Heart right ventricle (tissue), 16 donors: ENCODE results near the gene RPL27A. TPM values are rescaled to one million over a fixed set of nuclear protein-coding genes. Genes with fewer than 3 reads are reported as not detected.
A peak's percentile ranks its signal among the peaks of the same experiment; 100 is the strongest.

Experiments
- ATAC-seq, 8 donors: fragments of 200-7000 bp; cut with Tn5 transposase; one replicate each; pipeline ENCODE4 v1.9.1; 2020; ENCODE audit warnings: mild to moderate bottlenecking in 8 of 8, moderate library complexity in 8 of 8, moderate number of reproducible peaks in 1 of 8
- DNase-seq, 2 donors: peaks; one replicate each; pipeline ENCODE4 v3.0.0-alpha.2; 2020
- H3K27ac ChIP-seq, 10 donors: fragments of 200-600 bp; sonication (generic) in 2 of 10; one replicate each; pipeline versions ENCODE4 v1.5.0 to v1.8.0; 2020 to 2022; ENCODE audit warnings: mild to moderate bottlenecking in 3 of 10
- H3K27me3 ChIP-seq, 7 donors: fragments of 200-600 bp; one replicate each; pipeline ENCODE4 v1.8.0; 2021 to 2022; ENCODE audit warnings: mild to moderate bottlenecking in 2 of 7
- H3K36me3 ChIP-seq, 9 donors: fragments of 200-600 bp; sonication (generic) in 1 of 9; one replicate each; pipeline versions ENCODE4 v1.5.0 to v1.8.0; 2020 to 2022; ENCODE audit warnings: mild to moderate bottlenecking in 2 of 9
- H3K4me1 ChIP-seq, 9 donors: fragments of 200-600 bp; sonication (generic) in 1 of 9; one replicate each; pipeline versions ENCODE4 v1.5.0 to v1.8.0; 2020 to 2022; ENCODE audit warnings: mild to moderate bottlenecking in 4 of 9
- H3K4me3 ChIP-seq, 10 donors: fragments of 200-600 bp; sonication (generic) in 2 of 10; one replicate each; pipeline versions ENCODE4 v1.5.0 to v1.8.0; 2020 to 2022; ENCODE audit warnings: mild to moderate bottlenecking in 7 of 10, moderate library complexity in 2 of 10
- H3K9me3 ChIP-seq, 11 donors: fragments of 200-600 bp in 10 of 11; sonication (generic) in 2 of 11; one replicate each; pipeline versions ENCODE4 v1.5.0 to v1.8.0; 2013 to 2022; ENCODE audit warnings: mild to moderate bottlenecking in 2 of 11, control low read depth in 1 of 11, moderate library complexity in 1 of 11
- WGBS, 2 donors: extraction: QIAGEN DNeasy Blood & Tissue Kit; methylation state at CpG; one replicate each; pipeline ENCODE4 v1.1.7; 2013; ENCODE audit warnings: inconsistent platforms in 1 of 2; 5-methylcytosine and 5-hydroxymethylcytosine counted together
- intact Hi-C, 10 donors: fragments of 100-400 bp; cut with DNase I; formaldehyde crosslinking; loops; one replicate each; pipeline versions ENCODE4 v1.11.1 to v1.14.2; 2022
- polyA plus RNA-seq, 2 donors: library from polyadenylated mRNA; stranded (reverse); fragments of 200-250 nt; gene quantifications; one replicate each; pipeline ENCODE4 v1.2.3, GENCODE V29; 2013
- total RNA-seq, 10 donors: library from RNA; stranded (reverse); fragmentation: NEBNext Ultra II Directional in 3 of 10; extraction: Animal tissue kit (Norgen Biotek cat#: 25700) in 3 of 10; gene quantifications; one replicate each; pipeline versions ENCODE4 v1.2.1 to v1.2.4, GENCODE V29; 2021 to 2023
- TF ChIP-seq, protein P1 (sequence below), 9 donors: fragments of 200-600 bp; sonication (generic) in 2 of 9; IDR thresholded peaks; one replicate each; pipeline versions ENCODE4 v1.5.0 to v1.8.0; 2021 to 2022; ENCODE audit warnings: antibody characterized with exemption in 9 of 9, mild to moderate bottlenecking in 5 of 9, moderate library complexity in 1 of 9
- donor health status: Arrhythmogenic right ventricular cardiomyopathy.
- donor health status: ischemic (EF 13 %, LVEDD 7.1; RV severe dilation, severe dysfunction).
- donor health status: healthy with polysubstance abuse.
- donor health status: DM: no; HTN: yes; CAD: no.
- donor health status: DM: no; HTN: no; CAD: no.
- donor health status: ischemic (EF 25% LVEDD 6.9; RV normal size, moderate dysfunction).
- donor health status: ischemic (EF 25% LVEDD 5.7; RV mildly dilated, moderate dysfunction).
- donor health status: healthy.
- donor health status: DM: yes; HTN: yes; CAD: no.
- donor health status: Ischemic cardiomyopathy.
- donor health status: ischemic (EF 35%, LVEDD 5.7; RV mildly dilated, moderate dysfunction).
- donor health status: nonischemic (EF 11% LVEDD 7.7; RV severe dilation, severe dysfunction).
- donor health status: DM: yes; HTN: yes; CAD: no.
- donor health status: PGD.
- donor health status: ischemic (EF 29% LVEDD 5.4; RV normal size, mild dysfunction).
- donor health status: nonischemic (EF 23%, LVEDD 6.1; RV moderate dilation, normal function).

The RPL27A gene
- total and polyA plus RNA-seq, 12 donors: 317 to 2,131 (median 429) TPM

- H3K27me3 ChIP-seq: no peaks in the 10 kb centered on the region
- intact Hi-C loops: loop anchor here in 4 of 10 donors (5.0 kb wide), 5 partner anchors 44 to 94 kb away; a partner anchor contains a TSS
- peaks cover 42 to 99% (median 94%) of the 10 kb centered on the region in 9 donors for H3K4me1 ChIP-seq
- no peaks in the 10 kb centered on the region for H3K9me3 ChIP-seq
- peaks cover 0 to 46% (median 5%) of the 10 kb centered on the region in 9 donors for H3K36me3 ChIP-seq
- DNase-seq: peak; percentile 39 to 57
- peak; percentile 35 to 85 (median 70) for ATAC-seq
- WGBS, 2 donors: 28 to 32% methylated on average over 11 of the region's 11 CpGs
- no peak overlapping the region for H3K4me3 ChIP-seq
- TF ChIP-seq, protein P1, sequence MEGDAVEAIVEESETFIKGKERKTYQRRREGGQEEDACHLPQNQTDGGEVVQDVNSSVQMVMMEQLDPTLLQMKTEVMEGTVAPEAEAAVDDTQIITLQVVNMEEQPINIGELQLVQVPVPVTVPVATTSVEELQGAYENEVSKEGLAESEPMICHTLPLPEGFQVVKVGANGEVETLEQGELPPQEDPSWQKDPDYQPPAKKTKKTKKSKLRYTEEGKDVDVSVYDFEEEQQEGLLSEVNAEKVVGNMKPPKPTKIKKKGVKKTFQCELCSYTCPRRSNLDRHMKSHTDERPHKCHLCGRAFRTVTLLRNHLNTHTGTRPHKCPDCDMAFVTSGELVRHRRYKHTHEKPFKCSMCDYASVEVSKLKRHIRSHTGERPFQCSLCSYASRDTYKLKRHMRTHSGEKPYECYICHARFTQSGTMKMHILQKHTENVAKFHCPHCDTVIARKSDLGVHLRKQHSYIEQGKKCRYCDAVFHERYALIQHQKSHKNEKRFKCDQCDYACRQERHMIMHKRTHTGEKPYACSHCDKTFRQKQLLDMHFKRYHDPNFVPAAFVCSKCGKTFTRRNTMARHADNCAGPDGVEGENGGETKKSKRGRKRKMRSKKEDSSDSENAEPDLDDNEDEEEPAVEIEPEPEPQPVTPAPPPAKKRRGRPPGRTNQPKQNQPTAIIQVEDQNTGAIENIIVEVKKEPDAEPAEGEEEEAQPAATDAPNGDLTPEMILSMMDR (IDR thresholded peaks at IDR 0.05): no peak
- peak overlapping the region; percentile 44 to 90 (median 82) for H3K27ac ChIP-seq
Observed at GRCh38 chr11:8717876-8718753, 35.5 kb downstream of the RPL27A start.

- ATAC-seq: peak; percentile 63 to 80 (median 74)
- Histone ChIP-seq H3K4me3 (no peak overlapping the region), H3K9me3 (no peaks in the 10 kb centered on the region), H3K36me3 (peaks cover 0 to 43% (median 5%) of the 10 kb centered on the region in 9 donors), H3K27me3 (no peaks in the 10 kb centered on the region), H3K27ac (peak overlapping the region; percentile 44 to 90 (median 82)), H3K4me1 (peaks cover 40 to 95% (median 87%) of the 10 kb centered on the region in 9 donors)
- WGBS, 2 donors: 23 to 27% methylated on average over 4 of the region's 4 CpGs
- TF ChIP-seq, protein P1 (IDR thresholded peaks at IDR 0.05): no peak
- intact Hi-C loops: loop anchor here in 4 of 10 donors (5.0 kb wide), 5 partner anchors 43 to 93 kb away; a partner anchor contains a TSS
- DNase-seq: peak; percentile 42 to 53
Observed at GRCh38 chr11:8719211-8719649, 36.6 kb downstream of the RPL27A start.

DNA sequence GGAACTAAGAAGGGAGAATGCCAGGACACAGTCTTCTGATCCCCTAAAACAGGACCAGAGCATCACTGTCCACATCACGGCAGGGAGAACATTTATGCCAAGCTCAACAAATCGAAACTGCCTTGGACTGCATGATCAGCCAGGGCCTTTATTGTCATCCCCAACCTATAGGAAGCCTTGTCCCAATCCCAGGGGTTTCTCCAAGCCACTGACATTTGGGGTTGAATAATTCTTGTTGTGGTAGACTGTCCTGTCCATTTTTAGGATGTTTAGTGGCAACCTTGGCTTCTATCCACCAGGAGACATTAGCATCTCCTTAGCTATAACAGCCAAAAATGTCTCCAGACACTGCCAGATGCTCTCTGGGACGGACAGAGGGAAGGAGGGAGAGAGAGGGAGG lies 37.1 kb downstream of the RPL27A start:
- Histone ChIP-seq H3K4me1 (peaks cover 39 to 93% (median 82%) of the 10 kb centered on the region in 9 donors), H3K36me3 (peaks cover 0 to 44% (median 6%) of the 10 kb centered on the region in 9 donors), H3K27ac (peak overlapping the region in 9 of 10 donors; percentile 64 to 90 (median 84)), H3K9me3 (no peaks in the 10 kb centered on the region), H3K27me3 (no peaks in the 10 kb centered on the region), H3K4me3 (no peak overlapping the region)
- TF ChIP-seq, protein P1 (IDR thresholded peaks at IDR 0.05): no peak
- ATAC-seq (peak in 2 of 8 donors; percentile 2 to 6), DNase-seq (no peak)
- 43 to 44% methylated on average over 3 of the region's 3 CpGs for WGBS, 2 donors
- intact Hi-C loops: loop anchor here in 5 of 10 donors (5.0 kb wide), 5 partner anchors 43 to 93 kb away; a partner anchor contains a TSS

DNA sequence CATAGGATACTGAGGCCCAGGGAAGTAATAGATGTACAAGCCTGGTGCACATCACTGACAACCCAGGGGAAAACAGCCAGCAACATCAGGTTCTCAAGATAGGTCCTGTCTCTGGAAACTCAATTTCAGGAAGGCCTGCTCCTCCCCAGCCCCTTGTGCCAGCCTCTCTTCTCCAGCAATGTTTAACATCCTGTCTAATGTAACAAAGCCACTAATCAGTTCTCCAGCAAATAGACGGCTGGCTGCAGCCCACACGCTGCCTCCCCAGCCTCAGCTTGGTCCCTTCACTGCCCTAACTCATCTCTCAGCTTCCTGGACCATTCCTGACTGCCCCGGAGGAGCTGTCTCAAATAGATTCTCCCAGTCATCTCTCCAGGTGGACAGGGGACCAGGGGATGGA lies 37.8 kb downstream of the RPL27A start:
- Histone ChIP-seq H3K4me1 (peaks cover 38 to 88% (median 76%) of the 10 kb centered on the region in 9 donors), H3K36me3 (peaks cover 0 to 45% (median 8%) of the 10 kb centered on the region in 9 donors), H3K27ac (peak overlapping the region in 9 of 10 donors; percentile 64 to 90 (median 84)), H3K9me3 (no peaks in the 10 kb centered on the region), H3K4me3 (no peak overlapping the region), H3K27me3 (no peaks in the 10 kb centered on the region)
- DNase-seq: no peak
- ATAC-seq: no peak
- 38 to 66% methylated on average over 3 of the region's 3 CpGs for WGBS, 2 donors
- TF ChIP-seq, protein P1 (IDR thresholded peaks at IDR 0.05): no peak
- intact Hi-C loops: loop anchor here in 1 of 10 donors (5.0 kb wide), 1 partner anchor 47 kb away; no protein-coding TSS in a partner anchor
